Measurements from ENCODE around the gene BECN2. TPM values are rescaled to one million over a fixed set of nuclear protein-coding genes. Genes with fewer than 3 reads are reported as not detected.
"Not testable (repeated sequence)": the region's sequence is repeated elsewhere in the genome, so short reads cannot be mapped to it uniquely, and the experiment has no call there.

BECN2 gene
- total RNA-seq, 1 donor from 2014 or later: not detected

DNA sequence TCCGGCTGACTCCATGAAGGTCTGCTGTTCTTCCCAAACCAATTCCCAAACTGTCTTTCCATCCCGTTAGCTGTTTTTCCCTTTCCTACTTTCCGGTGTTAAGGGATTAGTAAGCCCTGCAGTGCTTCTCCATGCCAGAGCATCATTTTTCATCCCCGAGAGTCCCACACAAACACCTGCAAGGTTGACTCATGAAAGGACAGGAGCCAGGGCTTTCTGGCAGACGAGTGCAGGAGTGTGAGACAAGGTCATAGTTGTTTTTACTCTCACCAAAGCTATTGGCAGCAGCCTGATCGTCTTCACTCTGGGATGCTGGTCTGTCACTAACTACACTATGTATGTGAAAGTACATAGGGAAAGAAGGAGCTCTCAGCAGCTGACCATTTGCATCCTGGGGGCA lies 10.2 kb upstream of the BECN2 start:
- H3K4me3 Mint-ChIP-seq (ENCODE audit: low read depth): no peak overlapping the region
- no peaks in the 10 kb centered on the region for H3K27me3 Mint-ChIP-seq (ENCODE audit: low read depth)
- no peaks in the 10 kb centered on the region for H3K4me1 Mint-ChIP-seq (ENCODE audit: low read depth)
- H3K9me3 Mint-ChIP-seq: no peaks in the 10 kb centered on the region
- no peak for DNase-seq (ENCODE audit: low spot score)
- H3K36me3 Mint-ChIP-seq (ENCODE audit: low read depth): no peaks in the 10 kb centered on the region
- H3K27ac Mint-ChIP-seq: no peak overlapping the region
- intact Hi-C loops (cut with micrococcal nuclease): no loop called here

DNA sequence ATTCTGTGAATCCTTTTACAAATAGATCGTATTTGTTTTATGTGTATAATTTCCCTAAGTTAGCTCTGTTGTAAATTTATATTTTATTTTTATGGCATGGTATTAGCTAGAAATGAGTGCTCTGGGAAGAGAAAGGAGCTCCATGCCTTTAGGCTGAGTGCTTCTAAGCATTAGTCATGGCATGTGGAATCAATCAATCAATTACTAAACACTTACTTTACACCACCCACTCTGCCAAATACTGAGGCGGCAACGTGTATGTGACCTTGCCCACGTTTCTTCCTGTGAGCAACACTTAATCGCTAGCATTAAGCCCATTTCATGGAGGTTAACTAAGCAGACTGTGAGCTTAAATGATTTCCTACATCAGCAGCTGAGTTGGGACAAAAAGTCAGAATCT lies 7.2 kb upstream of the BECN2 start:
- Mint-ChIP-seq H3K4me3 (ENCODE audit: low read depth) (no peak overlapping the region), H3K4me1 (ENCODE audit: low read depth) (no peaks in the 10 kb centered on the region), H3K27ac (no peak overlapping the region), H3K9me3 (no peaks in the 10 kb centered on the region), H3K36me3 (ENCODE audit: low read depth) (no peaks in the 10 kb centered on the region), H3K27me3 (ENCODE audit: low read depth) (no peaks in the 10 kb centered on the region)
- DNase-seq (ENCODE audit: low spot score): no peak
- intact Hi-C loops (cut with micrococcal nuclease): no loop called here

- intact Hi-C loops (cut with micrococcal nuclease): no loop called here
- Mint-ChIP-seq H3K4me1 (ENCODE audit: low read depth) (no peaks in the 10 kb centered on the region), H3K4me3 (ENCODE audit: low read depth) (no peak overlapping the region), H3K27ac (no peak overlapping the region), H3K9me3 (no peaks in the 10 kb centered on the region), H3K27me3 (ENCODE audit: low read depth) (no peaks in the 10 kb centered on the region), H3K36me3 (ENCODE audit: low read depth) (no peaks in the 10 kb centered on the region)
- DNase-seq (ENCODE audit: low spot score): no peak
Measured at GRCh38 chr1:241962153-241962552, 4.6 kb downstream of the BECN2 start.

DNA sequence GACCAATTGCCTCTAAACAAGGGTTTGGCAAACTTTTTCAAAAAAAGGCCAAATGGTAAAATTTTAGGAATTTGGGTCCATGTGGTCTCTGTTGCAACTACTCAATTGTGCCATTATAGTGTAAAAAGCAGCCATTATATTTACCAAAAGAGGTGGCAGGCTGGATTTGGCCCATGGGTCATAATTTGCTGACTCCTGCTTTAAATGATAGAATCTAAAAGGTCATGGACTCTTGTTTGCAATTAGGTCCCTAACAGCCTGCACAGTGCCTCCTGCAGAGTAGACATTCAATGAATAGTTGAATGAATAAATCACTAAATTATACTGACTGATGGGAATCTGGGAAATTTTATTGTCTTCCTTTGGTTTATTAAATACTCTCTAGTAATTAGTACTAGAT lies 6.2 kb downstream of the BECN2 start:
- no peak for DNase-seq (ENCODE audit: low spot score)
- no peaks in the 10 kb centered on the region for H3K9me3 Mint-ChIP-seq
- intact Hi-C loops (cut with micrococcal nuclease): no loop called here
- H3K4me3 Mint-ChIP-seq (ENCODE audit: low read depth): no peak overlapping the region
- no peak overlapping the region for H3K27ac Mint-ChIP-seq
- no peaks in the 10 kb centered on the region for H3K4me1 Mint-ChIP-seq (ENCODE audit: low read depth)
- no peaks in the 10 kb centered on the region for H3K36me3 Mint-ChIP-seq (ENCODE audit: low read depth)
- no peaks in the 10 kb centered on the region for H3K27me3 Mint-ChIP-seq (ENCODE audit: low read depth)

- H3K9me3 Mint-ChIP-seq: no peaks in the 10 kb centered on the region
- no peak overlapping the region for H3K27ac Mint-ChIP-seq
- H3K4me3 Mint-ChIP-seq (ENCODE audit: low read depth): no peak overlapping the region
- H3K27me3 Mint-ChIP-seq (ENCODE audit: low read depth): no peaks in the 10 kb centered on the region
- intact Hi-C loops (cut with micrococcal nuclease): no loop called here
- no peaks in the 10 kb centered on the region for H3K36me3 Mint-ChIP-seq (ENCODE audit: low read depth)
- H3K4me1 Mint-ChIP-seq (ENCODE audit: low read depth): no peaks in the 10 kb centered on the region
- DNase-seq (ENCODE audit: low spot score): no peak
Measured at GRCh38 chr1:241964550-241965282, 7.1 kb downstream of the BECN2 start.

GRCh38 chr1:241968611-241969010 lies 11.0 kb downstream of the BECN2 start:
- Mint-ChIP-seq H3K27me3 (ENCODE audit: low read depth) (no peaks in the 10 kb centered on the region), H3K27ac (no peak overlapping the region), H3K4me3 (ENCODE audit: low read depth) (no peak overlapping the region), H3K4me1 (ENCODE audit: low read depth) (no peaks in the 10 kb centered on the region), H3K36me3 (ENCODE audit: low read depth) (no peaks in the 10 kb centered on the region), H3K9me3 (no peaks in the 10 kb centered on the region)
- intact Hi-C loops (cut with micrococcal nuclease): no loop called here
- no peak for DNase-seq (ENCODE audit: low spot score)

GRCh38 chr1:241972703-241973369 lies 15.3 kb downstream of the BECN2 start:
- no peak for DNase-seq (ENCODE audit: low spot score)
- Mint-ChIP-seq H3K27ac (no peak overlapping the region), H3K36me3 (ENCODE audit: low read depth) (no peaks in the 10 kb centered on the region), H3K27me3 (ENCODE audit: low read depth) (no peaks in the 10 kb centered on the region), H3K4me1 (ENCODE audit: low read depth) (no peaks in the 10 kb centered on the region), H3K9me3 (no peaks in the 10 kb centered on the region), H3K4me3 (ENCODE audit: low read depth) (no peak overlapping the region)
- intact Hi-C loops (cut with micrococcal nuclease): no loop called here

DNA sequence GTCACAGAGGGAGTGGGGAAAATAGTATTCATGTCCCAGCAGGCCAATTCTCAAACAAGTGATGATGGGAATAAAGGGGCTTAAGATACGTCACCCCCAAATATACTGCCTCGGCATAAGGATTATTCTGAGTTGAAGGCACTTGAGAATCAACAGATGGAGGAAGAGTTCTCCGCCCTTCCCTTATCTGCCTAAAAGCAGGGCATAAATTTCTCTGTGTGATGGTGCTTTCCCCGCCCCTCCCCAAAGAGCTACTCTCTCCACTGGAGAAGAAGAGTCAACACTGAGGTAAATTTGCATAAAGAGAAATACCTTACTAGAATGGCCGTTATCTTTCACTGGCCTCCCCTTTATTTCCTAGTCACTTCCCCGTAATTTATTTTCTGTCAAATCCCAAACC lies 18.7 kb downstream of the BECN2 start:
- Mint-ChIP-seq H3K4me3 (ENCODE audit: low read depth) (no peak overlapping the region), H3K4me1 (ENCODE audit: low read depth) (no peaks in the 10 kb centered on the region), H3K36me3 (ENCODE audit: low read depth) (no peaks in the 10 kb centered on the region), H3K9me3 (no peaks in the 10 kb centered on the region), H3K27me3 (ENCODE audit: low read depth) (no peaks in the 10 kb centered on the region), H3K27ac (no peak overlapping the region)
- no peak for DNase-seq (ENCODE audit: low spot score)
- intact Hi-C loops (cut with micrococcal nuclease): no loop called here

DNA sequence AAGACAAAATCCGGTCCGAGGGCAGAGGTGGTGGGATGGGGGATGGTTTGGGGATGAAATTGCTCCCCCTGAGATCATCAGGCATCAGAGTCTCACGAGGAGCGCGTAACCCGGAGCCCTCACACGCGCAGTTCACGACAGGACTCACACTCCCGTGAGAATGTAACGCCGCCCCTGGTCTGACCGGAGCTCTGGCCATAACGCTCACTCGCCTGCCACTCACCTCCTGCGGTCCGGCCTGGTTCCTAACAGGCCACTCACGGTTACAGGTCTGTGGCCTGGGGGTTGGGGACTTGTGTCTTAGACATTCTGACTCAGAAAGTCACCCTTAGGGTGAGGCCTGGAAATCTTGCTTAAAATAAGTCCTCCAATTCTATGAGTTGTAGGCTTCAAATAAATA lies 21.5 kb downstream of the BECN2 start:
- H3K4me3 Mint-ChIP-seq (ENCODE audit: low read depth): no peak overlapping the region
- DNase-seq (ENCODE audit: low spot score): no peak
- no peaks in the 10 kb centered on the region for H3K4me1 Mint-ChIP-seq (ENCODE audit: low read depth)
- intact Hi-C loops (cut with micrococcal nuclease): no loop called here
- no peaks in the 10 kb centered on the region for H3K27me3 Mint-ChIP-seq (ENCODE audit: low read depth)
- H3K9me3 Mint-ChIP-seq: no peaks in the 10 kb centered on the region
- no peak overlapping the region for H3K27ac Mint-ChIP-seq
- H3K36me3 Mint-ChIP-seq (ENCODE audit: low read depth): no peaks in the 10 kb centered on the region

DNA sequence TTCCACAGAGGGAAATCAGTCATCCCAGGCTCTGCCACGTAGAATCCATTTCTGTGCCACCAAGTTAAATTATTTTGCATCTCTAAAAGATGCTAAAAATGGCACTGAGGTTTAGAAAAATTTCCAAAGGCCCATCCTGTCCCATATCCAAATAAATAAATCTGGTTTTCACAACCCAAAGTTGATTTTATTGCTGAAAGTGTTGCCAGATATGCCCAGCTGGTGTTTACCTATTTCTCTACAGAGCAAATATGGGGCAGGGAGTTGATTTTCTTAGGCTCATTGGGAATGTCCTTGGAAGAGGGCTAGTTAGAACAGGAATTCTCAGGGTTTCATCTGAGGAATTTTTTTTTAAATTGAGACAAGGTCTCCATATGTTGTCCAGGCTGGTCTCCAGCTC lies 22.4 kb downstream of the BECN2 start:
- no peaks in the 10 kb centered on the region for H3K4me1 Mint-ChIP-seq (ENCODE audit: low read depth)
- no peaks in the 10 kb centered on the region for H3K9me3 Mint-ChIP-seq
- no peak overlapping the region for H3K27ac Mint-ChIP-seq
- no peak for DNase-seq (ENCODE audit: low spot score)
- no peak overlapping the region for H3K4me3 Mint-ChIP-seq (ENCODE audit: low read depth)
- no peaks in the 10 kb centered on the region for H3K27me3 Mint-ChIP-seq (ENCODE audit: low read depth)
- intact Hi-C loops (cut with micrococcal nuclease): no loop called here
- no peaks in the 10 kb centered on the region for H3K36me3 Mint-ChIP-seq (ENCODE audit: low read depth)

GRCh38 chr1:241985787-241986186 lies 28.2 kb downstream of the BECN2 start:
- H3K9me3 Mint-ChIP-seq: no peaks in the 10 kb centered on the region
- no peak for DNase-seq (ENCODE audit: low spot score)
- H3K4me1 Mint-ChIP-seq (ENCODE audit: low read depth): no peaks in the 10 kb centered on the region
- H3K4me3 Mint-ChIP-seq (ENCODE audit: low read depth): no peak overlapping the region
- no peaks in the 10 kb centered on the region for H3K36me3 Mint-ChIP-seq (ENCODE audit: low read depth)
- intact Hi-C loops (cut with micrococcal nuclease): loop anchor here (1.0 kb wide), 2 partner anchors 374 to 454 kb away; no protein-coding TSS in a partner anchor
- no peak overlapping the region for H3K27ac Mint-ChIP-seq
- no peaks in the 10 kb centered on the region for H3K27me3 Mint-ChIP-seq (ENCODE audit: low read depth)

DNA sequence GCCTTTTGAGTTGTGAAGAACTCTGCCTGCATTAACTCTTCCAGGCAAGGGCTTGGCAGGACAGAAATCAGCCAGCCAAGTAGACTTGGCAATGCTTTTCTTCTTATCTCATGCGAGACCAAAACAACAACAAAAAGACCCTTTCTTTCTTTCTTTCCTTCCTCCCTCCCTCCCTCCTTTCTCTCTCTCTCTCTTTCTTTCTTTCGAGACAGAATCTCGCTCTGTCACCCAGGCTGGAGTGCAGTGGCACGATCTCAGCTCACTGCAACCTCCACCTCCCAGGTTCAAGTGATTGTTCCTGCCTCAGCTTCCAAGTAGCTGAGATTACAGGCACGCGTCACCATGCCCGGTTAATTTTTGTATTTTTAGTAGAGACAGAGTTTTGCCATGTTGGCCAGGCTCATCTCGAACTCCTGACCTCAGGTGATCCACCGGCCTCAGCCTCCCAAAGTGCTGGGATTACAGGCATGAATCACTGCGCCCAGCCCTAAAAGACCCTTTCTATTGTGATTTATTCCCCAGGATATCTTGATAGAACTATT lies 30.9 kb downstream of the BECN2 start:
- DNase-seq (ENCODE audit: low spot score); H3K4me3 Mint-ChIP-seq (ENCODE audit: low read depth); H3K27ac Mint-ChIP-seq; H3K36me3 Mint-ChIP-seq (ENCODE audit: low read depth); H3K27me3 Mint-ChIP-seq (ENCODE audit: low read depth); H3K9me3 Mint-ChIP-seq; H3K4me1 Mint-ChIP-seq (ENCODE audit: low read depth); intact Hi-C loops (cut with micrococcal nuclease): not testable (repeated sequence)

DNA sequence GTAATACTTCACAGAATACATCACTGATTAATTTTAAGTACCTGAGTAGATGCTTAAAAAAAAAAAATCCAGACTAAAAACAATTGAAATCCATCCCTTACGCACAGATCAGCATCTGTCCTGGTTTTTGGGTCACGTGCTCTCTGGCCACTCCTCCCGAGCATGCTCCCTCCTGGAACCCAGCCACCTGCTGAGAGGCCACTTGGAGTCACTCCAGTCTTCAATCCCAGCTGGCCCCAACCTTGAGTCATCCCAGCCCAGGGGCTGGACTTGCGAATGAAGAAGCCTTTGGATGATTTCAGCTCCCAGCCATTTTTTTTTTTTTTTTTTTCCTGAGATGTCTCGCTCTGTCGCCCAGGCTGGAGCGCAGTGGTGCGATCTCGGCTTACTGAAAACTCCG lies 32.5 kb downstream of the BECN2 start:
- DNase-seq (ENCODE audit: low spot score): no peak
- Mint-ChIP-seq H3K27ac (no peak overlapping the region), H3K4me3 (ENCODE audit: low read depth) (no peak overlapping the region), H3K9me3 (no peaks in the 10 kb centered on the region), H3K27me3 (ENCODE audit: low read depth) (no peaks in the 10 kb centered on the region), H3K36me3 (ENCODE audit: low read depth) (no peaks in the 10 kb centered on the region), H3K4me1 (ENCODE audit: low read depth) (no peaks in the 10 kb centered on the region)
- intact Hi-C loops (cut with micrococcal nuclease): loop anchor here (10.0 kb wide), 1 partner anchor 95 kb away; no protein-coding TSS in a partner anchor

Data from activated T-helper 2 cell treated with anti-CD3 and anti-CD28 coated beads, Interferon-gamma antibody, Interleukin-2, Interleukin-4, amounts not matched to agents 10 μg/mL and 5 μg/mL and 100 μg/mL, durations not matched to agents 14 hours and 24 hours and 36 hours (primary cell).